Immature natural killer cell (primary cell): ENCODE measurements around the gene SKP2. TPM values are rescaled to one million over a fixed set of nuclear protein-coding genes. Genes with fewer than 3 reads are reported as not detected.
"Not testable (repeated sequence)": the region's sequence is repeated elsewhere in the genome, so short reads cannot be mapped to it uniquely, and the experiment has no call there.

Source experiments
- DNase-seq, 3 donors: peaks; one replicate each; pipeline ENCODE4 v3.0.0; 2022; ENCODE audit warnings: mixed read lengths in 1 of 3
- H3K27ac Mint-ChIP-seq, 6 donors: one replicate each; pipeline ENCODE4 v1.8.0; 2020; ENCODE audit warnings: mixed read lengths in 6 of 6, mild to moderate bottlenecking in 5 of 6, inconsistent platforms in 4 of 6, moderate library complexity in 3 of 6
- H3K27me3 Mint-ChIP-seq, 3 donors: one replicate each; pipeline ENCODE4 v1.8.0; 2020 to 2021; ENCODE audit warnings: low read depth in 3 of 3, mild to moderate bottlenecking in 3 of 3, mixed read lengths in 3 of 3, moderate library complexity in 3 of 3, inconsistent platforms in 1 of 3
- H3K36me3 Mint-ChIP-seq, 3 donors: one replicate each; pipeline ENCODE4 v1.8.0; 2020; ENCODE audit warnings: mixed read lengths in 3 of 3, inconsistent platforms in 2 of 3, mild to moderate bottlenecking in 2 of 3
- H3K4me1 Mint-ChIP-seq, 2 donors: one replicate each; pipeline ENCODE4 v1.8.0; 2020; ENCODE audit warnings: inconsistent platforms in 2 of 2, mild to moderate bottlenecking in 2 of 2, mixed read lengths in 2 of 2, moderate library complexity in 1 of 2
- H3K4me3 Mint-ChIP-seq, 5 donors: one replicate each; pipeline ENCODE4 v1.8.0; 2020; ENCODE audit warnings: mild to moderate bottlenecking in 5 of 5, mixed read lengths in 5 of 5, inconsistent platforms in 3 of 5, moderate library complexity in 3 of 5
- H3K9me3 Mint-ChIP-seq, 6 donors: one replicate each; pipeline ENCODE4 v1.8.0; 2020; ENCODE audit warnings: mild to moderate bottlenecking in 6 of 6, mixed read lengths in 6 of 6, inconsistent platforms in 4 of 6, moderate library complexity in 3 of 6
- polyA plus RNA-seq, 3 donors: library from polyadenylated mRNA; unstranded; fragments of 300-500 nt; fragmentation: Illumina TruSeq; gene quantifications; one replicate each; pipeline ENCODE4 v1.2.3, GENCODE V29; 2021

SKP2 gene
- polyA plus RNA-seq, 3 donors from 2014 or later = 13.8 to 22.3 (median 16.1) TPM

DNA sequence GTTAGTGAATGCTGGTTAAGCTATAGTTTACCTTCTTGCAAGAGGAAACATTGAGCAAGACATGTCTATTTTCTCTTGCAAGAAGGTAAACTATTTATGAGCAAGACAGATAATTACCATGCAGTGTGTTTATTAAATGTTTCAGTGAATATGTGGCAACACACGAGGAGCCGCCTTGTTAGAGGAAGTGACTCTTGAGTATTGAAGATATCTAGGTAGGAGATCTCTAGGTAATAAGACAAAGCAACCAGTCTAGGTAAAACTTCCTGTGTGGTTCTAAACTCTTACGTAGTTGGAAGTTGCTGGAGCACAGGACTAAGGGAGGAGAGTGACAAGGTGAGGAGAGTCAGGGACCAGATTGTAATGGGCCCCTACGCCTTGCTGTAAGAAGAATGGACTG is 16.8 kb downstream of the SKP2 start:
- DNase-seq = no peak
- peaks cover 15 to 72% (median 15%) of the 10 kb centered on the region in 3 donors for H3K36me3 Mint-ChIP-seq
- no peak overlapping the region for H3K4me3 Mint-ChIP-seq
- no peaks in the 10 kb centered on the region for H3K4me1 Mint-ChIP-seq
- H3K27ac Mint-ChIP-seq = peak overlapping the region in 1 of 6 donors; percentile 7
- no peaks in the 10 kb centered on the region for H3K27me3 Mint-ChIP-seq
- H3K9me3 Mint-ChIP-seq = no peaks in the 10 kb centered on the region

GRCh38 chr5:36170832-36171424 is 19.0 kb downstream of the SKP2 start:
- DNase-seq = no peak
- peaks cover 26 to 70% (median 27%) of the 10 kb centered on the region in 3 donors for H3K36me3 Mint-ChIP-seq
- no peaks in the 10 kb centered on the region for H3K9me3 Mint-ChIP-seq
- H3K4me3 Mint-ChIP-seq = no peak overlapping the region
- peaks cover 0 to 3% of the 10 kb centered on the region in 2 donors for H3K4me1 Mint-ChIP-seq
- H3K27ac Mint-ChIP-seq = no peak overlapping the region
- no peaks in the 10 kb centered on the region for H3K27me3 Mint-ChIP-seq

DNA sequence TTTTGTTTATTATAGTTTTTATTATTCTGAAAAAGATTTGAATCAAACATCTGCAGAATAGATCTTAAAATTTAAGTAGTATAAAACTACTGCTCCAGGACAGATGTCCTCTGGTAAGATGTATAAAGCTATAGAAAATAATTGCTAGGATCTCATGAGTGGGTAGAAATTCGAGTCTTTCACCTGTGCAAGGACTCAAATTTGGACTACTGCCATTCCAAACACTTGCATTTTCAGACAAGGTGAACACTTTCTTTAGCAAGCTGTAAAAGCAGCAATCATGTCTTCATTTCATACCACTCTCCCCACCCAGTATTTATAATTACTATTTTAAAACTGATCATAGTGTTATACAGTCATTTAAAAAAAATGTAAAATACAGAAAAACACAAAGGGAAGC is 20.7 kb downstream of the SKP2 start:
- Mint-ChIP-seq H3K4me1 (peaks cover 0 to 4% of the 10 kb centered on the region in 2 donors), H3K9me3 (no peaks in the 10 kb centered on the region), H3K4me3 (no peak overlapping the region), H3K36me3 (peaks cover 22 to 65% (median 39%) of the 10 kb centered on the region in 3 donors), H3K27ac (no peak overlapping the region), H3K27me3 (no peaks in the 10 kb centered on the region)
- no peak for DNase-seq

GRCh38 chr5:36173426-36173825 is 21.5 kb downstream of the SKP2 start:
- no peaks in the 10 kb centered on the region for H3K27me3 Mint-ChIP-seq
- H3K9me3 Mint-ChIP-seq = no peaks in the 10 kb centered on the region
- peaks cover 0 to 4% of the 10 kb centered on the region in 2 donors for H3K4me1 Mint-ChIP-seq
- H3K27ac Mint-ChIP-seq = no peak overlapping the region
- DNase-seq = no peak
- H3K36me3 Mint-ChIP-seq = peaks cover 16 to 59% (median 33%) of the 10 kb centered on the region in 3 donors
- no peak overlapping the region for H3K4me3 Mint-ChIP-seq

DNA sequence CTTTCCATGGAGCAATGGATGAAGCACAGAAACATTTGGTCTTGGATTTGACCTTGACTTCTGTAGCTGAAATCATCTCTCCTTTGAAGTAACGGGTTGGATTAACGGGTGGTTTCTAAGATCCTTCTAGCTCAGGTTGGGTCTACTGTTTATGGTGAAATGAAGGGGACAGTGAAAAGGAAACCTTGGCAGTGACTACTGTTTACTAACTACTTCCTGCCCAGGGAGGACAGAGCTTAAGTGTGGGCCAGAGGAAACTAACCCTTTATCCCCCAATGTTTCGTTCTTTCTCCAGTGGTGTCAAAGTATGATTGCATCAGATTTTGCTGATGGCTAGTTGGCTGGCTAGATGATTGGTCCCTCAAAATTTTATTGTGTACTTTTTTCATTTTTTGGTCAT is 22.2 kb downstream of the SKP2 start:
- Mint-ChIP-seq H3K9me3 (no peaks in the 10 kb centered on the region), H3K36me3 (peaks cover 23 to 64% (median 35%) of the 10 kb centered on the region in 3 donors), H3K27me3 (no peaks in the 10 kb centered on the region), H3K4me1 (peaks cover 0 to 4% of the 10 kb centered on the region in 2 donors), H3K4me3 (no peak overlapping the region), H3K27ac (peak overlapping the region in 1 of 6 donors; percentile 64)
- no peak for DNase-seq

GRCh38 chr5:36175043-36175442 is 23.1 kb downstream of the SKP2 start:
- Mint-ChIP-seq H3K36me3 (peaks cover 30 to 71% (median 36%) of the 10 kb centered on the region in 3 donors), H3K4me3 (no peak overlapping the region), H3K9me3 (no peaks in the 10 kb centered on the region), H3K4me1 (peaks cover 0 to 4% of the 10 kb centered on the region in 2 donors), H3K27me3 (no peaks in the 10 kb centered on the region), H3K27ac (peak overlapping the region in 1 of 6 donors; percentile 1)
- no peak for DNase-seq

GRCh38 chr5:36177154-36177553 is 25.2 kb downstream of the SKP2 start:
- no peak for DNase-seq
- no peaks in the 10 kb centered on the region for H3K9me3 Mint-ChIP-seq
- no peaks in the 10 kb centered on the region for H3K27me3 Mint-ChIP-seq
- no peak overlapping the region for H3K4me3 Mint-ChIP-seq
- H3K36me3 Mint-ChIP-seq = peaks cover 36 to 66% (median 44%) of the 10 kb centered on the region in 3 donors
- H3K4me1 Mint-ChIP-seq = peaks cover 0 to 4% of the 10 kb centered on the region in 2 donors
- H3K27ac Mint-ChIP-seq = no peak overlapping the region

DNA sequence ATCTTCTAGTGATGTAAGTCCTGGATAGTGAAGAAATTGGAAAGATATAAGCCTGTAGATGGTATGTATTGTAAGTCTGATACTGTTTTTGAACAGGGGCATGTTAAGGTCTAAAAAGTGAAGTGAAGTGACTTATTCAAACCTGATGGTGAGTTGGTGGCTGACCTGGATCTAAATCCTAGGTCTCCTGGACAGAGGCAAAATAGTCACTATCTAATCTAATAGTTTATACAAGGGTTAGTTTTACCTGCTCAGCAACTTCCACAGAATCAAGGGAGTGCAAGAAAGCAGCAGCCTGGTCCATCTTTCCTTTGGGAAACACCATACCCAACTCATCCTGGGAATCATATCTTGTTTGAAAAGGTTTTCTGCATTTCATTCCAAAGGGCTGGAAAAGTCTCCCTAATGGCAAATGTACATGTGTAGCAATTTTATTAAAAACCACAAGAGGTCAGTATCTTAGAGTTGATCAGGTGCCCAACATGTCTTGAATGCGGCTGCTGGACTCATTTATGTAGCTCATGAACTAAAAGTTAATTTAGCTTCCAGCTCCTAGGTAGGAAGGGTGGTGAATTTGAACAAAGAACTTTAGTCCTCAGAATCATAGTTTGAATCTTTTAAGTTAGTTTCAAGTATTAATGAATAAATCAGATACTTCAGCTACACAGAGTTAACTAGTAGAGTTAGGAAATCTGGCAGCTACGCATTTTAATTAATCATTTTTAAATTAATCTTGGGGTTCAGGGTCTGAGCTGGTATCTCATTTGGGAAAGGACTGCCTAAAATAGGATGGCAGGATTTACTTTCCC is 26.0 kb downstream of the SKP2 start:
- Mint-ChIP-seq H3K36me3 (peaks cover 43 to 67% (median 44%) of the 10 kb centered on the region in 3 donors), H3K27me3 (no peaks in the 10 kb centered on the region), H3K4me1 (peaks cover 0 to 4% of the 10 kb centered on the region in 2 donors), H3K9me3 (no peaks in the 10 kb centered on the region), H3K4me3 (no peak overlapping the region), H3K27ac (no peak overlapping the region)
- DNase-seq = no peak

DNA sequence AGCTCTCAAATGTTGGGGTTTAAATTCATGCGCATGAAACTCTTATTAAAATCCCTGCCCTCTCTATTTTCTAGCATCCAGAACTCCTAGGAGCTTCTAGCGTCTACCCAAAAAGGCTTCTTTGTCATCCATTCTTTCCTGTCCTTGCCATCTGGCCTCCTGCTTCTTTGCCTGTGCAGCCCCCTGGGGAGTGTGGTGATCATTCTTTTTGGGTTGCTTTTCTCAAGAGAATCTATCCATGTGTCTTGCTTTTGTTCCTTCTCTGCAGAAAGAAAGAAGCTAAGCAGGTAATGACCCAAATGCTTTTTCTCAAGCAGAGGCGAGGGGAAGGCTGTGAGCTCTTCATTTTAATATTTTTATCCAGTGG is 26.6 kb downstream of the SKP2 start:
- Mint-ChIP-seq H3K27me3 (no peaks in the 10 kb centered on the region), H3K36me3 (peaks cover 41 to 65% (median 44%) of the 10 kb centered on the region in 3 donors), H3K9me3 (no peaks in the 10 kb centered on the region), H3K4me1 (peaks cover 0 to 4% of the 10 kb centered on the region in 2 donors), H3K4me3 (no peak overlapping the region), H3K27ac (no peak overlapping the region)
- no peak for DNase-seq

DNA sequence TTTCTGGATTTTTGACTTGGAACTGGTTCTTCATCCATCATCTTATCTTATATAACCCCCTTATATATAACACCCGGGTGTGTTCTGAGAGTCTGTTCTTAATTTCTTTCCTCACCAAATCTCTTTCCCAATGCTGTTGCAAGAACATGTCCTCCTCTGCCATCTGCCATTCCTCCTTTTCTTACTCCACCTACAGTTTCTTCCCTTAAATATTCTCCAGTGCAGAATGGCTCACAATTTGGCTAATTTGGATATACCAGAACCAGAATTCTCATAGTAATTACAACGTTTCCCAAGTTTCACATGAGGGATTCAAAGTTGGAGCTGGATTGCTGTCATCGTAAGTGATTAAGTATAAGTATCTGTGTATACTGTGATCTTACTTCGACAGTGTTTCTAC is 28.0 kb downstream of the SKP2 start:
- Mint-ChIP-seq H3K9me3 (no peaks in the 10 kb centered on the region), H3K36me3 (peaks cover 30 to 55% (median 44%) of the 10 kb centered on the region in 3 donors), H3K4me1 (peaks cover 0 to 1% of the 10 kb centered on the region in 2 donors), H3K27ac (no peak overlapping the region), H3K4me3 (no peak overlapping the region), H3K27me3 (peaks cover 0 to 2% (median 0%) of the 10 kb centered on the region in 3 donors)
- DNase-seq = no peak

GRCh38 chr5:36180556-36181350 is 28.8 kb downstream of the SKP2 start:
- Mint-ChIP-seq H3K27ac (no peak overlapping the region), H3K4me1 (peaks cover 0 to 1% of the 10 kb centered on the region in 2 donors), H3K27me3 (peaks cover 0 to 2% (median 0%) of the 10 kb centered on the region in 3 donors), H3K9me3 (no peaks in the 10 kb centered on the region), H3K36me3 (peaks cover 29 to 52% (median 45%) of the 10 kb centered on the region in 3 donors), H3K4me3 (no peak overlapping the region)
- DNase-seq = no peak

DNA sequence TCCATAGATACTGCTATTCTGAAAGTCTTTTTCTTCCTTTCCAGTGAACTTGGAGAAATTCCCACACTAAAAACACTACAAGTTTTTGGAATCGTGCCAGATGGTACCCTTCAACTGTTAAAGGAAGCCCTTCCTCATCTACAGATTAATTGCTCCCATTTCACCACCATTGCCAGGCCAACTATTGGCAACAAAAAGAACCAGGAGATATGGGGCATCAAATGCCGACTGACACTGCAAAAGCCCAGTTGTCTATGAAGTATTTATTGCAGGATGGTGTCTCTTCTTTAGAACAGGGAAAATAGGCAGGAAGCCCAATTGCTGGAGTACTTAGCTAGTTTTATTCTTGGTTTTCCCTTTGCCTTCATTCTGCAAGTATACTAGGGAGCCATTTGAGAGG is 29.9 kb downstream of the SKP2 start:
- H3K4me3 Mint-ChIP-seq = no peak overlapping the region
- H3K27me3 Mint-ChIP-seq = peaks cover 0 to 2% (median 0%) of the 10 kb centered on the region in 3 donors
- no peaks in the 10 kb centered on the region for H3K9me3 Mint-ChIP-seq
- no peak for DNase-seq
- peaks cover 30 to 60% (median 53%) of the 10 kb centered on the region in 3 donors for H3K36me3 Mint-ChIP-seq
- peaks cover 0 to under 1% of the 10 kb centered on the region in 2 donors for H3K4me1 Mint-ChIP-seq
- H3K27ac Mint-ChIP-seq = peak overlapping the region in 1 of 6 donors; percentile 2

- peaks cover 26 to 71% (median 66%) of the 10 kb centered on the region in 3 donors for H3K36me3 Mint-ChIP-seq
These were observed 32.5 kb downstream of the SKP2 start for GRCh38 chr5:36184408-36184807.

DNA sequence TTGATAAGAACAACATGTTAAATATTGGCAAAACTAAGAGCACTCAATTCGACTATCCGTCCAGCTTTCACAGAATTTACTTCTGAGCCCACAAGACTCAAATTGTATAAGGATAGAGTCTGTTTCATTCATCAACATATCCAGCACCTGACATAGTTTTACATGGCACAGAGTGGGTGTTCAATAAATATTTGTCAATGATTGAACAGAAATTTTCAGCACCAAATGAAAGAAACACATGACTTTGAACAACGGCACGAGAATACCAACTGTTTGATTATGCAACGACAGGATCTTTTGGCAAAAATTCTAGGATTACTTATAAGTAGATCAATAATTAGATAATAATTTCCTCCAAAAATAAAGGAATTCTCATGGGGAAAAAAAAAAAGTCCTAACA is 41.8 kb downstream of the SKP2 start:
- Mint-ChIP-seq H3K9me3 (peaks cover 0 to 2% (median 0%) of the 10 kb centered on the region in 6 donors), H3K27me3 (no peaks in the 10 kb centered on the region), H3K4me3 (no peak overlapping the region), H3K4me1 (no peaks in the 10 kb centered on the region), H3K27ac (no peak overlapping the region), H3K36me3 (peaks cover 40 to 63% (median 44%) of the 10 kb centered on the region in 3 donors)
- DNase-seq = no peak

More at GRCh38 chr5:36184408-36184807, 32.5 kb downstream of the SKP2 start:
- not testable (repeated sequence) for DNase-seq, H3K4me3 Mint-ChIP-seq, H3K9me3 Mint-ChIP-seq, H3K27me3 Mint-ChIP-seq, H3K4me1 Mint-ChIP-seq, H3K27ac Mint-ChIP-seq
